Measurements from ENCODE around the gene ASGR1.

The ASGR1 gene

GRCh38 chr17:7123844-7124243 is 55.3 kb downstream of the ASGR1 start:
- FAIRE-seq (no peak), DNase-seq (ENCODE audit: insufficient read length, low spot score) (no peak)
- no peak for TF ChIP-seq CTCF (IDR thresholded peaks at IDR 0.05; ENCODE audit: insufficient read depth, missing control alignments)

Data from D721Med (cell line).